ENCODE results near the gene SLC6A3. TPM values are rescaled to one million over a fixed set of nuclear protein-coding genes. Genes with fewer than 3 reads are reported as not detected.

The SLC6A3 gene
- total and polyA plus RNA-seq, 4 donors: 0.30 to 1.1 (median 0.90) TPM

GRCh38 chr5:1435369-1435768, 9.9 kb downstream of the SLC6A3 start:
- DNase-seq: no peak
- no peaks in the 10 kb centered on the region for H3K4me1 ChIP-seq (ENCODE audit: control insufficient read depth in 5 of 5, insufficient read depth in 5 of 5, low read length in 5 of 5)
- ATAC-seq (ENCODE audit: insufficient read depth, low FRiP score): no peak
- H3K9ac ChIP-seq (ENCODE audit: insufficient read depth in 1 of 2, low read length in 2 of 2): no peak overlapping the region
- peaks cover 0 to 4% (median 0%) of the 10 kb centered on the region in 3 donors for H3K27me3 ChIP-seq (ENCODE audit: control insufficient read depth in 3 of 3, insufficient read depth in 3 of 3, low read length in 2 of 3)
- no peak overlapping the region for H3K27ac ChIP-seq (ENCODE audit: low read depth in 1 of 2, low read length in 1 of 2)
- H3K4me3 ChIP-seq: no peak overlapping the region
- WGBS, 2 donors: 88 to 97% methylated on average over 2 of the region's 2 CpGs
- TF ChIP-seq, protein P1, sequence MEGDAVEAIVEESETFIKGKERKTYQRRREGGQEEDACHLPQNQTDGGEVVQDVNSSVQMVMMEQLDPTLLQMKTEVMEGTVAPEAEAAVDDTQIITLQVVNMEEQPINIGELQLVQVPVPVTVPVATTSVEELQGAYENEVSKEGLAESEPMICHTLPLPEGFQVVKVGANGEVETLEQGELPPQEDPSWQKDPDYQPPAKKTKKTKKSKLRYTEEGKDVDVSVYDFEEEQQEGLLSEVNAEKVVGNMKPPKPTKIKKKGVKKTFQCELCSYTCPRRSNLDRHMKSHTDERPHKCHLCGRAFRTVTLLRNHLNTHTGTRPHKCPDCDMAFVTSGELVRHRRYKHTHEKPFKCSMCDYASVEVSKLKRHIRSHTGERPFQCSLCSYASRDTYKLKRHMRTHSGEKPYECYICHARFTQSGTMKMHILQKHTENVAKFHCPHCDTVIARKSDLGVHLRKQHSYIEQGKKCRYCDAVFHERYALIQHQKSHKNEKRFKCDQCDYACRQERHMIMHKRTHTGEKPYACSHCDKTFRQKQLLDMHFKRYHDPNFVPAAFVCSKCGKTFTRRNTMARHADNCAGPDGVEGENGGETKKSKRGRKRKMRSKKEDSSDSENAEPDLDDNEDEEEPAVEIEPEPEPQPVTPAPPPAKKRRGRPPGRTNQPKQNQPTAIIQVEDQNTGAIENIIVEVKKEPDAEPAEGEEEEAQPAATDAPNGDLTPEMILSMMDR (IDR thresholded peaks at IDR 0.05; ENCODE audit: control extremely low read depth, extremely low read depth): no peak
- peaks cover 0 to 6% (median 0%) of the 10 kb centered on the region in 4 donors for H3K9me3 ChIP-seq (ENCODE audit: control insufficient read depth in 4 of 4, insufficient read depth in 3 of 4, low read length in 3 of 4)
- H3K36me3 ChIP-seq (ENCODE audit: control insufficient read depth in 4 of 4, insufficient read depth in 4 of 4, low read length in 4 of 4): no peaks in the 10 kb centered on the region

DNA sequence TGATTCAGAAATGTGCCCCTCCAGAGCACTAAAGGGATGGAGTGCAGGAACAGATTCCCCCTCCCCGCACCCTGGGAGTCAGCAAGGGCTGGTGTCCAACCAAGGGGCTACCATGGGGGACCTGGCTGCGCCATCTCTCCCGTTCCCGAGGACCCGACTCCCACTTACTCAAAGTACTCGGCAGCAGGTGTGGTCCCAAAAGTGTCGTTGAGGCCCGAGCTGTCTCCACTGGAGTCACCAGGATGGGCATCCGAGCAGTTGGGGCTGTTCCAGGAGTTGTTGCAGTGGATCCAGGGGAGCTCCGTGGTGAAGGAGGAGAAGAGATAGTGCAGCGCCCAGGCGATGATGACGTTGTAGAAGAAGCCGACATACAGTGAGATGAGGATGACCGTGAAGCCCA, 12.9 kb downstream of the SLC6A3 start:
- Histone ChIP-seq H3K27ac (ENCODE audit: low read depth in 1 of 2, low read length in 1 of 2) (no peak overlapping the region), H3K27me3 (ENCODE audit: control insufficient read depth in 3 of 3, insufficient read depth in 3 of 3, low read length in 2 of 3) (no peaks in the 10 kb centered on the region), H3K4me3 (no peak overlapping the region), H3K9me3 (ENCODE audit: control insufficient read depth in 4 of 4, insufficient read depth in 3 of 4, low read length in 3 of 4) (peaks cover 0 to 24% (median 5%) of the 10 kb centered on the region in 4 donors), H3K9ac (ENCODE audit: insufficient read depth in 1 of 2, low read length in 2 of 2) (no peak overlapping the region), H3K4me1 (ENCODE audit: control insufficient read depth in 5 of 5, insufficient read depth in 5 of 5, low read length in 5 of 5) (no peaks in the 10 kb centered on the region), H3K36me3 (ENCODE audit: control insufficient read depth in 4 of 4, insufficient read depth in 4 of 4, low read length in 4 of 4) (no peaks in the 10 kb centered on the region)
- TF ChIP-seq, protein P1 (IDR thresholded peaks at IDR 0.05; ENCODE audit: control extremely low read depth, extremely low read depth): no peak
- DNase-seq: no peak
- no peak for ATAC-seq (ENCODE audit: insufficient read depth, low FRiP score)
- 94 to 96% methylated on average over 15 of the region's 15 CpGs for WGBS, 2 donors

GRCh38 chr5:1431896-1432295, 13.3 kb downstream of the SLC6A3 start:
- H3K27me3 ChIP-seq (ENCODE audit: control insufficient read depth in 3 of 3, insufficient read depth in 3 of 3, low read length in 2 of 3): no peaks in the 10 kb centered on the region
- no peaks in the 10 kb centered on the region for H3K4me1 ChIP-seq (ENCODE audit: control insufficient read depth in 5 of 5, insufficient read depth in 5 of 5, low read length in 5 of 5)
- no peak overlapping the region for H3K4me3 ChIP-seq
- no peak overlapping the region for H3K27ac ChIP-seq (ENCODE audit: low read depth in 1 of 2, low read length in 1 of 2)
- WGBS, 2 donors: 88 to 91% methylated on average over 8 of the region's 8 CpGs
- TF ChIP-seq, protein P1 (IDR thresholded peaks at IDR 0.05; ENCODE audit: control extremely low read depth, extremely low read depth): no peak
- ATAC-seq (ENCODE audit: insufficient read depth, low FRiP score): no peak
- no peak for DNase-seq
- H3K9ac ChIP-seq (ENCODE audit: insufficient read depth in 1 of 2, low read length in 2 of 2): no peak overlapping the region
- no peaks in the 10 kb centered on the region for H3K36me3 ChIP-seq (ENCODE audit: control insufficient read depth in 4 of 4, insufficient read depth in 4 of 4, low read length in 4 of 4)
- H3K9me3 ChIP-seq (ENCODE audit: control insufficient read depth in 4 of 4, insufficient read depth in 3 of 4, low read length in 3 of 4): peaks cover 0 to 24% (median 7%) of the 10 kb centered on the region in 4 donors

Measured in lung (tissue), 12 donors.